Measurements from ENCODE around the gene COL6A5.
"Not testable (repeated sequence)": the region's sequence is repeated elsewhere in the genome, so short reads cannot be mapped to it uniquely, and the experiment has no call there.

COL6A5 gene, protein sequence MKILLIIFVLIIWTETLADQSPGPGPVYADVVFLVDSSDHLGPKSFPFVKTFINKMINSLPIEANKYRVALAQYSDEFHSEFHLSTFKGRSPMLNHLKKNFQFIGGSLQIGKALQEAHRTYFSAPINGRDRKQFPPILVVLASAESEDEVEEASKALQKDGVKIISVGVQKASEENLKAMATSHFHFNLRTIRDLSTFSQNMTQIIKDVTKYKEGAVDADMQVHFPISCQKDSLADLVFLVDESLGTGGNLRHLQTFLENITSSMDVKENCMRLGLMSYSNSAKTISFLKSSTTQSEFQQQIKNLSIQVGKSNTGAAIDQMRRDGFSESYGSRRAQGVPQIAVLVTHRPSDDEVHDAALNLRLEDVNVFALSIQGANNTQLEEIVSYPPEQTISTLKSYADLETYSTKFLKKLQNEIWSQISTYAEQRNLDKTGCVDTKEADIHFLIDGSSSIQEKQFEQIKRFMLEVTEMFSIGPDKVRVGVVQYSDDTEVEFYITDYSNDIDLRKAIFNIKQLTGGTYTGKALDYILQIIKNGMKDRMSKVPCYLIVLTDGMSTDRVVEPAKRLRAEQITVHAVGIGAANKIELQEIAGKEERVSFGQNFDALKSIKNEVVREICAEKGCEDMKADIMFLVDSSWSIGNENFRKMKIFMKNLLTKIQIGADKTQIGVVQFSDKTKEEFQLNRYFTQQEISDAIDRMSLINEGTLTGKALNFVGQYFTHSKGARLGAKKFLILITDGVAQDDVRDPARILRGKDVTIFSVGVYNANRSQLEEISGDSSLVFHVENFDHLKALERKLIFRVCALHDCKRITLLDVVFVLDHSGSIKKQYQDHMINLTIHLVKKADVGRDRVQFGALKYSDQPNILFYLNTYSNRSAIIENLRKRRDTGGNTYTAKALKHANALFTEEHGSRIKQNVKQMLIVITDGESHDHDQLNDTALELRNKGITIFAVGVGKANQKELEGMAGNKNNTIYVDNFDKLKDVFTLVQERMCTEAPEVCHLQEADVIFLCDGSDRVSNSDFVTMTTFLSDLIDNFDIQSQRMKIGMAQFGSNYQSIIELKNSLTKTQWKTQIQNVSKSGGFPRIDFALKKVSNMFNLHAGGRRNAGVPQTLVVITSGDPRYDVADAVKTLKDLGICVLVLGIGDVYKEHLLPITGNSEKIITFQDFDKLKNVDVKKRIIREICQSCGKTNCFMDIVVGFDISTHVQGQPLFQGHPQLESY (N-terminal part only)

DNA sequence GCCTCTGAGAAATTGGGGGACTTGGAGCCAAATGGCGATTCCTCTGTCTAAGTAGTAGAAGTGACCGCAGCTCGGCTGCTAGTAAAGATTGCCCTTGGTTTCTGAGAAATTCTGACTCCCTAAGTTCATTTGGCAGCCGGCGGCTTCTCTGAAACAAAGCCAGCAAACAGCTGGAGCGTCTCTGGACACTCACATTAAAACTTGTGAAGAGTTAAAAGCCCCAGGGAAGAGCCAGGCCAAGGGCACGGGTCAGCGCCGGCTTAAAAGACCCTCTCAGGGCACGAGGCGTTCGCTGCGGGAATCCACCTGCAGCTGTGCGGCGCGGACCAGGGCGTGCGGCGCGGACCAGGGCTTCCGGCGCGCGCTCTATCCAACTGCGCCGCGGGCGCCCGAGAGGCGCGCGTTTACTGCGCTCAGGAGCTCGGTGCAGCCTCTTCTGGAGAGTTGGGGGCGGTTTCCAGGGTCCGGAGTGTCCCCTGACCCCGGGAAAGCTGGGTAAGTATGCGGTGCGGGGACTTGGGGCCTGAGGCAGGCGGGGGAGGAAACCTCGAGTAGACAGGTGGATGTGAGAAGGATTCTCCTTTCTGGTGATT, at the start of gene COL6A5:
Gene COL6A5 (plus strand): TSS at position 186 of the 593 bp plus-strand sequence. CDS start 27,967 bp downstream, outside the sequence.
- DNase-seq = no peak

DNA sequence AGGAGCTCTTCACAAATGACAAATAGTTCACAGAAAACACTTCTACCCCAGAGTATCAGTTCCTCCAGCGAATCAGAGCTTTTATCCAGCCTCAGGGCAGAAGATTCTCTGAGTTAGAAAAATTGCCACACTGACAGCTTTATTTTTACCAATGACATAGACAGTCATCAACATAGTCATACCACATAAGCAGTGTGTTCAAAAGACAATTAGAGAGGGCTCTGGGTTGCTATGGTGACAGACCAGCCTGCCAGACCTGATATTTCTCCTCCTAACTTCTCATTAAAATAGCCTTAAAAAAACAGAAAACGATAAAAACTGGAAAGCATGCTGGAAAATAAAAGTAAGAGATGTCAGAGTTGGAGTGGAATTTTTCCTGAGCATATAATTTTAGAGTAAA, 45.9 kb upstream of the COL6A5 start:
- no peak for DNase-seq

DNA sequence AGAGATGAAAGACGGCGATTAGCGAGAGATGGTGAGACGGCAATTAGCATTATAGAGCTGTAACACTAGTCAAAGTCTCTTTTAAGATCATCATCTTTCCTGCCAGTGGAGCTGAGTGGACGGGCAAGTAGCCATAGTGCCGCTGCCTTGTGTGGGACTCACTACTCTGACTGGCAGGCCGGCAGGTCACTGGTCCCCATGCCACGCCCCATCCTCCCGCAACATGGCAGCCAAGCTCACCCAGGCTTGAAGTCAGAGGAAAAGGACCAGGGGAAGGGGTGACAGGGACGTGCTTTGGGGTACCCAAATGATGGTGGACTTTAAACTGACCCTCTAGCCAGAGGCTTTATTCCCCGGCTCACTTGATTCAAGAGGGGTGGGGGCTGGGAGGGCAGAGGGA, 44.6 kb upstream of the COL6A5 start:
- no peak for DNase-seq

DNA sequence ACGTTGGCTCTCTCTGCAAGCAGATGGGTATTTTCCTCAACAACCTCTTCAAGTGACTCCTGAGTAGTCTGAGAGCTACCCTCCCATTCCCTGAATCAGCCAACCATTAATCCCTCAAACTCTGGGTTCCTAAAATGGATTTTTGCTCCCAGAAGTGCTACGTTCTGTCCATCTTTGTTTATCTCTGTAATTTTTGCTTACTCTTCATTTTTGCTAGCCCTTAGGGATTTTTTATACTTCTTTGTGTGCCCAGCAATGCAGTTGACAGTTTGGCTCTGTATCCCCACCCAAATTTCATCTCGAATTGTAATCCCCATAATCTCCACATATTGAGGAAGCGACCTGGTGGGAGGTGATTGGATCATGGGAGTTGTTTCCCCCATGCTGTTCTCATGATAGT, 35.4 kb upstream of the COL6A5 start:
- DNase-seq = no peak

DNA sequence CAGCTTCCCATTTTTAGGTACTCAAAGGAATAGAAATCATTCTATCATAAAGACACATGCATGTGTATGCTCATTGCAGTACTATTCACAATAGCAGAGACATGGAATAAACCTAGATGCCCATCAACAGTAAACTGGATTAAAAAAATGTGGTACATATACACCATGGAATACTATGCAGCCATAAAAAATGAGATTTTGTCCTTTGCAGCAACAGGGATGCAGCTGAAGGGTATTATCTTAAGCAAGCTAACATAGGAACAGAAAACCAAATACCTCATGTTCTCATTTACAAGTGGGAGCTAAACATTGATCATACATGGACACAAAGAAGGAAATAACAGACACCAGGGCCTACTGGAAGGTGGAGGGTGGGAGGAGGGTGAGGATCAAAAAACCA, 33.1 kb upstream of the COL6A5 start:
- DNase-seq = no peak

DNA sequence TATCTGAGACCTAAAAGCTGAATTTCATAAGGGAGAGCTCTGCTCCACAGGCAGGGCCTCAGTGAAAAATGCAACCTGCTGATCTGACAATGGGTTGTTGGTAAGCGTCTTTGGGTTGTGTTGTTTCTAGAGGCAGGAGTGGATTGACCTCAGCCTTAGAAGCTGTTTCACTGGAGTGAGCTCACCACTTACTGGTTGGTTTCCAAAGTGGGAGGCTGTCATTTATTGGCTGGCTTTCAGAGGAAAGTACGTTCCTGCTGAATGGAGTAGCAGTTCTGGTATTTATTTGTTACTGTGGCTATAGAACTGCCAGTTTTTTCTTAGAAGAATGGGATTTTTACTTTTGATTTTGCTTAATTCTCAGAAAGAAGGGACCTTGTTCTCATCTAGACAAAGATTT, 29.3 kb upstream of the COL6A5 start:
- DNase-seq = no peak

DNA sequence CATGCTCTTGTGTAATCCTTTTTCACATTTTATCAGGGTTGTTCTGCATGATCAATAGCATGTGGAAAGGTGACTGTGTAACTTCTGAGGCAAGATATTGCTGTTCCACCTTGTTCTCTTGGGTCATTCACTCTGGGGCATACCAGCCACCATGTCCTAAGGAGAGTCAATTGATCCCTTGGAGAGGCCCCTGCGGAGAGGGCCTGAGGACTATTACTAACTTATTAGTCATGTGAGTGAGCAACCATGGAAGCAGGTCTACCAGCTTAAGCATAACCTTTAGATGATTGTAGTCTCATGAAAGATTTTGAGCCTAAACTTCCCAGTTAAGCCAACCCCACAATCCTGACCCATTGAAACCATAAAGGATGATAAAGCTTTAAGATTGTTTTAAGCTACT, 22.0 kb upstream of the COL6A5 start:
- no peak for DNase-seq

DNA sequence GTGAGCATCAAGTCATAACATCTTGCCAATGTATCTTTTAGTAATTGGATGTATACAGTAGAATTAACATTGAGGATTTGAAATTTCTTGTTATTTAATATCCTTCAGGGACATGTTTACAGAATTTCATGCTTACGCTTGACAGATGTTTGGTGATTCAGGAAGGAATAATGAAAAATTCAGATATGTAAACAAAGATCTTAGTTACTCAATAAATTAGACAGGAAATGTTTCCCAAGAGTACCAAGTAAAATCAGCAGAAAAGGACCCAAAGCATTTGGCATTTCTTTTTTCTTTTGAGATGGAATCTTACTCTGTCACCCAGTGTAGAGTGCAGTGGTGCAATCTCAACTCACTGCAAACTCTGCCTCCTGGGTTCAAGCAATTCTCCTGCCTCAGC, 4.7 kb upstream of the COL6A5 start:
- no peak for DNase-seq

DNA sequence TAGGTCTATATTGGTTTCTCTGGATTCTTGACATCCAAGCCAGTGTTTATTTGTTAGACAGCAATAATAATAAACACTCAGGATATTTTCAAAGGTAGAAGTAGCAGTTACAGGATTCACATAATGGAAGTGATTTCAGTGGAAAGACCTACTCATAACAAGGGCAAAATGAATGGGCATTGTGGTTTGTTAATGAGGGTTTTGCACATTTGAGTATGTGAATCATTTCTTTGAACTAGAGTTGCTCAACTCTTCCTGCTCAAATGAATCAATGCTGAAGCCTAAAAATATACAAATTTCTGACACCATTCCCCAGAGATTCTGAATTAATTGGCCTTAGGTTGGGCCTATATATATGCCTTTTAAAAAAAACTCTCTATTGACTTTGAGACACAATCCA, 4.1 kb upstream of the COL6A5 start:
- DNase-seq = no peak

DNA sequence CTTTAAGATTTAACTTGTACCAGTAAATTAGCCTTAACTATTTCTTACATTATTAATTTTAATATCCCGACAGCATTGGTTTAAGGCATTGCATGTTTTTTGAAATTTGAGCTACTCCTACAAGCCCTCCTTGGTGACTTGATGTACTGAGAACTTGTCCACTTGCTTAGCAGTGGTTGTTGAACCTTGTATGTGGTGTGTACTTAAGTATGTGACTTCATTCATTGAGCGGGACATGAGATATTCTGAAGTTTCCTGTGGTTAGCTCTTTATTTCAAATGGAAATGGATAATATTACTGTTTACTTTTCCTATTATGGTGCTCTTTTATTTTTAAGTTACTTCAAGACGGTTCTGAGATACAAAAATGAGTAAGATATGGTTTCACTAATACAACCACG, 3.6 kb upstream of the COL6A5 start:
- no peak for DNase-seq

DNA sequence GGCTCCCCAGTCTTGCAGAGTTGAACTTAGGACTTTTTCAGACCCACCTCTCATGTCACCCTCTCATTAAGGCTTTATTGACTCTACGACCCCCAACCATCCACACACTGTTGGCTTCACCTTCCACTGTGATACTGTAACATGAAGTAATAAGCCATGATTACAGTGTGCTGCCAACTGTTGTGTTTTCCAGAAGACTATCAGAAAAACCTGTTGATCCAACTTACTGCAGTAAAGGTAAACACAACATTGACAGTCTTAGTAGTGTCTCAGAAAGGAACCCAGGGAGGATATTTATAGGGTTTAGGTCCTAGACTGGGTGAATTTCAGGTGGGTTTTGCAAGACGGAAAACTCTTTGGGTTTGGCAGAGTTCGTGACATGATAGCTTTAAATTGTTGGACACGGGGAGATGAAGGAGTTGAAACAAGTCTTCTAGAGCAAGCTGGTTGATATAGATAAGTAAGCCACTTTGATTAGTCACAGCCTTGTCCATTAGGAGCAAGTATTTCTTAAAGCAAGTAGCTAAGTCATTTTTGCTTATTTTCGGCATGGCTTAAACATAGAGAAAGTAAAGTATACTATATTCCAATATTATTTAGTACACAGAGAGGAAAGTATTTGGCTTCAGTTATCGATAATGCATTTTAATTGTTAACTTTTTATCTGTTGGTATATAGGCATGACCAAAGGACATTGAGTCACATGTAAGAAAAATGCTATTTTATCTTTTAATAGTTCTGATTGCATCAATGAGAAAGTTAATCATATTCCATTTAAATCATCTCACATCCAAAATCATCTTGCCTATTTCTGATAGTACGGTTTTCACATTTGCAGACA, 2.4 kb upstream of the COL6A5 start:
- no peak for DNase-seq

DNA sequence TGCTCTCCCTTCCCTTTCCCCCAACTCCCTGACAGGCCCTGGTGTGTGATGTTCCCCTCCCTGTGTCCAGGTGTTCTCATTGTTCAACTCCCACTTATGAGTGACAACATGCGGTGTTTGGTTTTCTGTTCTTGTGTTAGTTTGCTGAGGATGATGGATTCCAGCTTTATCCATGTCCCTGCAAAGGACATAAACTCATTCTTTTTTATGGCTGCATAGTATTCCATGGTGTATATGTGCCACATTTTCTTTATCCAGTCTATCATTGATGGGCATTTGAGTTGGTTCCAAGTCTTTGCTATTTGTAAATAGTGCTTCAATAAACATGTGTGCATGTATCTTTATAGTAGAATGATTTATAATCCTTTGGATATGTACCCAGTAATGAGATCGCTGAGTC, 2.8 kb downstream of the COL6A5 start:
- DNase-seq = not testable (repeated sequence)

DNA sequence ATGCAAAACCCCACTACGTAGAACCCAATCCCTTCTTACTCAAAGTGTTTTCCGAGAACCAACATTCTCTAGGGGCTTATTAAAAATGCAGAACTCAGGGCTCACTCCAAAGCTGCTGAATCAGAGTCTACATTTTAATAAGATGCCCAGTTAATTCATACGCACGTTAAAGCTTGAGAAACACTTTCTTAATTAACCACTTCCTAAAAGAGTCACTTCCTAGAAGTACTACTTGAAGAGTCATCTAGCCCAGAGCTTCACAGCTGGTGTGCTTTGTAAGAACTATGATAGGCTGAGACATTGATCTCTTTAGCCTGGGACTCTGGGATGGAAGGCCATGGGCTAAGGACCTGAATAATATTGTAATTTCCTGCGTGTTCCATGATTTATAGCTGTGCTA, 9.0 kb downstream of the COL6A5 start:
- DNase-seq = no peak

DNA sequence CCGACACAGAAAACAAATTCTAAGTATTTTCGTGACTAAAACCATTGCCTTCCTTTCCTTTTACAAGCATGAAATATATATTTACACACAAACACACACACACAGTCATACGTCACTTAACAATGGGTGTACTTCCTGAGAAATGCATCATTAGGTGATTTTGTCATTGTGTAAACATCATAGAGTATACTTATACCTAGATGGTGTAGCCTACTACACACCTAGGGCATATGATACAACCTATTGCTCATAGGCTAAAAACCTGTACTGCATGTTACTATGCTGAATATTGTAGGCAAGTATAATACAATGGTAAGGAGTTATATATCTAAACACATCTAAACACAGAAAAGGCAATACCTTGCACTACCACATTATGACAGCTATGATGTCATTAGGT, 28.6 kb downstream of the COL6A5 start:
- no peak for DNase-seq

DNA sequence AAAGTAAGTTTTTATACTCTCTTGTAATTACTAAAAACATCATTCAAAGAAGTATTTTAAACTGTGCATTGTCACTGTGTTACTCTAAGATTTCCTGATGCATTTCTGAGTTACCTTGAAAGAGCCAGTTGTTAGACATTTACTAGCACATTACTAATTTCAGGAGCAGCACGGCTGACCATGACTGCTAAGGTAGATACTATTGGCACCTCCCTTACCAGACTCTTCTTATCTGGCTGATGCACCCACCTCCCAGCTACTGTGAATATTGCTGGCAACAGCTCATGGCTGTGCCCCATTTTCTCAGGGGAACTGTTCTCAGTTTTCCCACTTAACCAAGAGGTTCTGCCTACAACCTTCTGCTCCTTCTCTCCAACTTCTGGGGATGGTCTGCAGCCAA, 29.4 kb downstream of the COL6A5 start:
- DNase-seq = no peak

DNA sequence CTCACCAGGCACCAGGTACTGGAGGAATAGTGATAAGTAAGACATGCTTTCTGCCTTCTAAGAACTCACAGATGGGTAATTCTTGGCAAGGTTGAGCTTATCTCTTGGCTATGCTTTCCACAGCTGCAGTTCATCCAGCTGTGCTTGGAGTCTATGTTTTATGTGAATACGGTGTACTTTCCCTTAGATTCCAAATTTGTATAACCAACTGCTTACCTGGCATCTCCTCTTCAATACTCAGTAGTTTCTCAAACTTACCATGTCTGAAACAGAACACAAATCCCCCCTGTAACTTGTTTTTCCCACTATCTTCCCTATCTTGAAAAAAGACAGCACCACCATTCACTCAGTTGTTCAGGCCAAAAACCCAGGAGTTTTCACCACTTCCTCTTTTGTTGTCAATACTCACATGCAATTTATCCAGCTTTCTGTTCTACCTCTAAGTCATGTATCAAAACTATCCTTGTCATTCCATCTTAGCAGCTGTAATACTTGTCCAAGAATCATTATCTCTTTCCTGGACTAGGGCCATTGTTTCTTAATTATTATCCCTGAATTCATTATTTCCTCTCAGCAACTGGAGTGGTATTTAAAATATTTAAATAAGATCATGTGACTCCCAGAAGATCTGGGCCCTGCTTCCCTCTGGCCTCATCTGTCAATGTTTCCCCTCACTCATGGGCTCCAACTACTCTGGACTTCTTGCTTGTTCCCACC, 32.6 kb downstream of the COL6A5 start:
- no peak for DNase-seq

DNA sequence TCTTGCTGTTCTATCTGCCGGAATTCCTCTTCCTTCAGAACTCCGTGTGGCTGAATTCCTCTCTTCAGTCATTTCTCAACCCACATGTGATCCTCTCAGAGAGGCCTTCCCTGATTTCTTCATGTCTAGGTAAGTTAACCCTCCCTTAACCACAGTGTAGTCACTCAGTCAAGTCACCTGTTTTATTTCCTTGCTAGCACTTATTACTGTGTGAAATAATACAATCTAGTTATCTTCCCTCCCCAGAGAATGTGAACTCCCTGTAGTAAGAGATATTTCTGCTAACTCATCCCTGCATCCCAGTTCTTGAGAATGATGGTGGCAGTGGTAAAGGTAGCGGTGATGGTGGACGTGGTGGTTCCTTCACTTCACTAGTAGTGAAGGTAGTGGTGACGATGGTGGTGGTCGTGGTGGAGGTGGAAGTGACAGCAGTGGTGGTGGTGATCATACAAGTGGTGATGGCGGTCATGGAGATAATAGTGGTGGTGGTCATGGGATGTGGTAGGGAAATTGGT, 33.3 kb downstream of the COL6A5 start:
- no peak for DNase-seq

DNA sequence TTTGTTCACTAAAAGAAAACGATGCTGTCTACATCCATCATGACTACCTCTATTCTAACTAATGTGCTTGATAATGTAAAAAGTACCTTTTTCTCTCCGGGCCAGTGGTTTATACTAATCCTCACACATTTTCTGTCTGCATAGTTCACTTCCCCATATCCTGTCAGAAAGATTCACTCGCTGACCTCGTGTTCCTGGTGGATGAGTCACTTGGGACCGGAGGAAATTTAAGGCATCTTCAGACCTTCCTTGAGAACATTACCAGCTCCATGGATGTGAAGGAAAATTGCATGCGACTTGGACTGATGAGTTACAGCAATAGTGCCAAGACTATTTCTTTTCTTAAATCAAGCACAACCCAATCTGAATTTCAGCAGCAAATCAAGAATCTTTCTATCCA, 33.8 kb downstream of the COL6A5 start:
- DNase-seq = no peak

DNA sequence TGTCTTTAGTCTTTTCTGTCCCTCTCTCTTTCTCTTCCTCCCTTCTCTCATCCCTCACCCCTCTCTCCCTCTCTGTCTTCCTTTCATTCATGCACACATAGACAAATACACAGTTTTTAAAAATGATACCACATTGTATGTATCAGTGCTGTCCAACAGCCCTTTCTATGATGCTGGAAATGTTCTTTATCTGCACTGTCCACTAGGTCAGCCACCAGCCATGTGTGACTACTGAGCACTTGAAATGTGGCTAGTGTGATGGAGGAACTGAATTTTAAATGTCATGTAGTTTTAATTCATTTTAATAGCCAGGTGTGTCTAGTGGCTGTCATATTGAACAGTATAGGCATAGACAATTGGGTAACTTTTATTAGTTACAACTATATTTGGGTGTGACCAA, 34.9 kb downstream of the COL6A5 start:
- no peak for DNase-seq

DNA sequence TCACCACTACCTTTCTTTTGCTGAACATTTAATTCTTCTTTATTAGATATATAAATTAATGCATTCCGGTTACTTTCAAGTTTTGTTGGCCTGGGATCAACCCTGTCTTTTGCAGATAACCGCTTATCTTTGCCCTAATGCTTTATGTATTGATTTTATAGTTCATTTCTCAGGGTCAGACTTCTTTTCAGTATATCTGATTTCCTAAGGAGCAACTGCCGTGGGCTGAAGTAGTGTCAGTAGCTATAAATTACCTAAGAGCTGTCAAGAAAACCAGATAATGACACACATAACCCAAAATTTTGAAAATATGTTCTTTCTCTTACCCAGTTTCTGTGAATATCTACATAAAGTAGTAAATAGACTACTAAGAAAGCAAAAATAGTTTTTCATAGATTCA, 38.0 kb downstream of the COL6A5 start:
- no peak for DNase-seq

DNA sequence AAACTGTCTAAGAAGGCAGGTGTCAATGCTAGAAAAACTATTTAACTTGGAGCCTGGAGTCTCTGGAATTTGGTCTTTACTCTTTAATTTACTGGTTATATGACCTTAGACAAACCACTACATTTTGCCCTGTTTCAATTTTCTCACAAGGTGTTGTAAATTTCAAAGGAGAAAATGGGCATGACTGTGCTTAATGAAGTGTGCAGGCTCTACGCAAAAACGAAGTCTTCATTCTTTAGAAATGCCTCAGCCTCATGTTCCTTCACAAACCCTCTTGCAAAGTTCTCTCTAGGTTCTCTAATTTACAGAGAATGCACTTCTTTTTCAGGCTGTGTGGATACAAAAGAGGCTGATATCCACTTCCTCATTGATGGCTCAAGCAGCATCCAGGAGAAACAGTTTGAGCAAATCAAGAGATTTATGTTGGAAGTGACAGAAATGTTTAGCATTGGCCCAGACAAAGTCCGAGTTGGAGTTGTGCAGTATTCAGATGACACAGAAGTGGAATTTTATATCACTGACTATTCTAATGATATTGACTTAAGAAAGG, 39.1 kb downstream of the COL6A5 start:
- no peak for DNase-seq

All from stimulated activated CD8-positive, alpha-beta memory T cell treated with anti-CD3 and anti-CD28 coated beads, Interleukin-4, amount 100 ng/mL, for 48 hours (primary cell).